CD14-positive monocyte (primary cell): Measurements from ENCODE around the gene KLHDC8A. TPM values are rescaled to one million over a fixed set of nuclear protein-coding genes. Genes with fewer than 3 reads are reported as not detected.

Source experiments
- DNase-seq, 3 donors: peaks; one replicate each; pipeline ENCODE4 v3.0.0-alpha.2; 2011 to 2022
- H2AFZ ChIP-seq: 2 replicates; pipeline ENCODE4 v1.6.0; 2012; ENCODE audit warnings: mild to moderate bottlenecking, low read depth, low read length, inconsistent platforms; ENCODE audit not compliant: insufficient read depth, poor library complexity, severe bottlenecking
- H3K27ac ChIP-seq, 2 donors: 1 replicate in 1 of 2; 2 replicates in 1 of 2; pipeline ENCODE4 v1.5.1; 2012 to 2013; ENCODE audit warnings: low read length in 2 of 2, control low read depth in 1 of 2, inconsistent platforms in 1 of 2, low read depth in 1 of 2, mild to moderate bottlenecking in 1 of 2
- H3K27me3 ChIP-seq, 2 donors: one replicate each; pipeline versions ENCODE4 v1.6.0 to v1.6.1; 2011 to 2013; ENCODE audit warnings: low read length in 2 of 2; ENCODE audit not compliant: control insufficient read depth in 2 of 2, insufficient read depth in 2 of 2
- H3K36me3 ChIP-seq, 2 donors: replicated peaks in 1 of 2; 1 replicate in 1 of 2; 2 replicates in 1 of 2; pipeline versions ENCODE4 v1.5.1 to v1.6.1; 2012 to 2013; ENCODE audit warnings: low read length in 2 of 2, control low read depth in 1 of 2, inconsistent platforms in 1 of 2, mild to moderate bottlenecking in 1 of 2; ENCODE audit not compliant: insufficient read depth in 2 of 2, control insufficient read depth in 1 of 2
- H3K4me1 ChIP-seq, 2 donors: 1 replicate in 1 of 2; 2 replicates in 1 of 2; pipeline versions ENCODE4 v1.5.1 to v1.6.1; 2012 to 2013; ENCODE audit warnings: low read length in 2 of 2, control low read depth in 1 of 2, inconsistent platforms in 1 of 2, mild to moderate bottlenecking in 1 of 2, moderate library complexity in 1 of 2; ENCODE audit not compliant: insufficient read depth in 2 of 2, control insufficient read depth in 1 of 2
- H3K4me2 ChIP-seq: replicated peaks from 2 replicates; pipeline ENCODE3; 2012; ENCODE audit warnings: low read length, moderate library complexity, mild to moderate bottlenecking; ENCODE audit not compliant: poor library complexity, severe bottlenecking; ENCODE audit errors: extremely low read depth
- H3K4me3 ChIP-seq, 3 experiments: fragments of 200-600 bp in 1 of 3; sonication (generic) in 1 of 3; replicated peaks in 1 of 3; 1 replicate in 2 of 3; 2 replicates in 1 of 3; pipeline ENCODE4 v1.5.1; 2011 to 2013; ENCODE audit warnings: low read length in 3 of 3, mild to moderate bottlenecking in 3 of 3, control low read depth in 2 of 3, low read depth in 2 of 3, inconsistent platforms in 1 of 3, moderate library complexity in 1 of 3
- H3K79me2 ChIP-seq: 2 replicates; pipeline ENCODE4 v1.6.0; 2012; ENCODE audit warnings: mild to moderate bottlenecking, control low read depth, inconsistent platforms, low read length, moderate library complexity; ENCODE audit not compliant: insufficient read depth
- H3K9ac ChIP-seq: 2 replicates; pipeline ENCODE4 v1.6.0; 2017; ENCODE audit warnings: low read length, mild to moderate bottlenecking; ENCODE audit not compliant: insufficient read depth, poor library complexity, severe bottlenecking
- H3K9me3 ChIP-seq, 2 donors: replicated peaks in 1 of 2; 1 replicate in 1 of 2; 2 replicates in 1 of 2; pipeline versions ENCODE4 v1.5.1 to v1.6.1; 2012 to 2013; ENCODE audit warnings: low read length in 2 of 2, control low read depth in 1 of 2; ENCODE audit not compliant: control insufficient read depth in 1 of 2, insufficient read depth in 1 of 2
- H4K20me1 ChIP-seq: 2 replicates; pipeline ENCODE4 v1.6.0; 2012; ENCODE audit warnings: mild to moderate bottlenecking, low read length, control low read depth, moderate library complexity; ENCODE audit not compliant: insufficient read depth
- H3K27ac Mint-ChIP-seq, 7 donors: one replicate each; pipeline ENCODE4 v1.8.0; 2020; ENCODE audit warnings: mild to moderate bottlenecking in 7 of 7, mixed read lengths in 7 of 7, moderate library complexity in 6 of 7, inconsistent platforms in 2 of 7
- H3K27me3 Mint-ChIP-seq, 3 donors: one replicate each; pipeline ENCODE4 v1.8.0; 2021 to 2022; ENCODE audit warnings: low read depth in 3 of 3, mild to moderate bottlenecking in 3 of 3, mixed read lengths in 3 of 3, moderate library complexity in 3 of 3, inconsistent platforms in 1 of 3
- H3K36me3 Mint-ChIP-seq, 2 donors: one replicate each; pipeline ENCODE4 v1.8.0; 2020; ENCODE audit warnings: mixed read lengths in 2 of 2, inconsistent platforms in 1 of 2, mild to moderate bottlenecking in 1 of 2
- H3K4me1 Mint-ChIP-seq: one replicate; pipeline ENCODE4 v1.8.0; 2020; ENCODE audit warnings: mild to moderate bottlenecking, mixed read lengths
- H3K4me3 Mint-ChIP-seq, 2 donors: one replicate each; pipeline ENCODE4 v1.8.0; 2020; ENCODE audit warnings: mild to moderate bottlenecking in 2 of 2, mixed read lengths in 2 of 2, moderate library complexity in 1 of 2
- H3K9me3 Mint-ChIP-seq, 7 donors: one replicate each; pipeline ENCODE4 v1.8.0; 2020 to 2022; ENCODE audit warnings: mixed read lengths in 7 of 7, mild to moderate bottlenecking in 6 of 7, moderate library complexity in 6 of 7, inconsistent platforms in 2 of 7
- CTCF ChIP-seq: fragments of 200-600 bp; IDR thresholded peaks from one replicate; pipeline ENCODE4 v1.8.0; 2022; ENCODE audit warnings: antibody characterized with exemption, mild to moderate bottlenecking
- WGBS: methylation state at CpG from one replicate; pipeline ENCODE4 v1.1.5; 2013; ENCODE audit warnings: missing lambda C conversion rate; ENCODE audit not compliant: insufficient coverage; 5-methylcytosine and 5-hydroxymethylcytosine counted together
- intact Hi-C, 2 donors: fragments of 100-400 bp; cut with micrococcal nuclease; formaldehyde crosslinking; loops; one replicate each; pipeline versions ENCODE4 v1.15.0 to v1.15.1; 2023
- polyA plus RNA-seq, 3 donors: library from polyadenylated mRNA; depleted of rRNA in 1 of 3; unstranded in 2 of 3; stranded (reverse) in 1 of 3; fragments of 300-500 nt in 2 of 3; fragments of >200 nt in 1 of 3; fragmentation: Illumina TruSeq in 2 of 3; gene quantifications; 1 replicate in 2 of 3; 2 replicates in 1 of 3; pipeline ENCODE4 v1.2.3, GENCODE V29; 2012 to 2021

The KLHDC8A gene
- polyA plus RNA-seq, 3 donors = not detected

GRCh38 chr1:205350124-205350523 lies 6.6 kb downstream of the KLHDC8A start:
- no peaks in the 10 kb centered on the region for H3K36me3 Mint-ChIP-seq
- DNase-seq = no peak
- H3K9me3 ChIP-seq = no peaks in the 10 kb centered on the region
- no peaks in the 10 kb centered on the region for H4K20me1 ChIP-seq
- peaks cover 14% of the 10 kb centered on the region for H3K4me1 Mint-ChIP-seq
- peaks cover 3 to 4% of the 10 kb centered on the region in 2 donors for H3K4me1 ChIP-seq
- H3K9ac ChIP-seq = no peak overlapping the region
- intact Hi-C loops = no loop called here
- H3K27me3 Mint-ChIP-seq = peaks cover 20 to 33% (median 22%) of the 10 kb centered on the region in 3 donors
- H3K27me3 ChIP-seq = peaks cover 16 to 21% of the 10 kb centered on the region in 2 donors
- WGBS = 100% methylated on average over 1 of the region's 4 CpGs
- H3K4me3 Mint-ChIP-seq = no peak overlapping the region
- no peak overlapping the region for H3K4me3 ChIP-seq
- no peak for TF ChIP-seq CTCF
- H3K4me2 ChIP-seq = no peak overlapping the region
- H2AFZ ChIP-seq = no peak overlapping the region
- H3K79me2 ChIP-seq = no peaks in the 10 kb centered on the region
- H3K36me3 ChIP-seq = no peaks in the 10 kb centered on the region
- no peak overlapping the region for H3K27ac Mint-ChIP-seq
- H3K27ac ChIP-seq = no peak overlapping the region
- H3K9me3 Mint-ChIP-seq = peaks cover 0 to 3% (median 0%) of the 10 kb centered on the region in 7 donors

GRCh38 chr1:205348554-205349487 lies 7.9 kb downstream of the KLHDC8A start:
- Histone ChIP-seq H3K4me3 (no peak overlapping the region), H3K36me3 (no peaks in the 10 kb centered on the region), H3K79me2 (no peaks in the 10 kb centered on the region), H3K4me1 (peaks cover 6 to 9% of the 10 kb centered on the region in 2 donors), H2AFZ (no peak overlapping the region), H3K9me3 (peaks cover 0 to 6% of the 10 kb centered on the region in 2 donors), H3K9ac (no peak overlapping the region), H3K4me2 (no peak overlapping the region), H3K27me3 (peaks cover 26 to 34% of the 10 kb centered on the region in 2 donors), H4K20me1 (no peaks in the 10 kb centered on the region), H3K27ac (no peak overlapping the region)
- H3K27ac Mint-ChIP-seq = peak overlapping the region in 1 of 7 donors; percentile 46
- H3K27me3 Mint-ChIP-seq = peaks cover 31 to 46% (median 32%) of the 10 kb centered on the region in 3 donors
- H3K36me3 Mint-ChIP-seq = peaks cover 0 to 4% of the 10 kb centered on the region in 2 donors
- no peak for TF ChIP-seq CTCF
- WGBS = 69% methylated on average over 4 of the region's 5 CpGs
- no peak for DNase-seq
- no peak overlapping the region for H3K4me3 Mint-ChIP-seq
- H3K9me3 Mint-ChIP-seq = peaks cover 0 to 6% (median 2%) of the 10 kb centered on the region in 7 donors
- peaks cover 19% of the 10 kb centered on the region for H3K4me1 Mint-ChIP-seq
- intact Hi-C loops = no loop called here
